DMS 273 treated with DMSO at 0.1 percent for 48 hours (cell line): Measurements from ENCODE around the gene VCP.
"Not testable (repeated sequence)": the region's sequence is repeated elsewhere in the genome, so short reads cannot be mapped to it uniquely, and the experiment has no call there.

Experiments used
- DNase-seq: peaks from one replicate; lab custom pipeline; 2025; lab: John Stamatoyannopoulos, UW

VCP gene

GRCh38 chr9:35060548-35061207 lies 11.7 kb downstream of the VCP start:
- DNase-seq = no peak

GRCh38 chr9:35059438-35059837 lies 13.0 kb downstream of the VCP start:
- DNase-seq = no peak

GRCh38 chr9:35057271-35057620 lies 15.2 kb downstream of the VCP start:
- DNase-seq = no peak

DNA sequence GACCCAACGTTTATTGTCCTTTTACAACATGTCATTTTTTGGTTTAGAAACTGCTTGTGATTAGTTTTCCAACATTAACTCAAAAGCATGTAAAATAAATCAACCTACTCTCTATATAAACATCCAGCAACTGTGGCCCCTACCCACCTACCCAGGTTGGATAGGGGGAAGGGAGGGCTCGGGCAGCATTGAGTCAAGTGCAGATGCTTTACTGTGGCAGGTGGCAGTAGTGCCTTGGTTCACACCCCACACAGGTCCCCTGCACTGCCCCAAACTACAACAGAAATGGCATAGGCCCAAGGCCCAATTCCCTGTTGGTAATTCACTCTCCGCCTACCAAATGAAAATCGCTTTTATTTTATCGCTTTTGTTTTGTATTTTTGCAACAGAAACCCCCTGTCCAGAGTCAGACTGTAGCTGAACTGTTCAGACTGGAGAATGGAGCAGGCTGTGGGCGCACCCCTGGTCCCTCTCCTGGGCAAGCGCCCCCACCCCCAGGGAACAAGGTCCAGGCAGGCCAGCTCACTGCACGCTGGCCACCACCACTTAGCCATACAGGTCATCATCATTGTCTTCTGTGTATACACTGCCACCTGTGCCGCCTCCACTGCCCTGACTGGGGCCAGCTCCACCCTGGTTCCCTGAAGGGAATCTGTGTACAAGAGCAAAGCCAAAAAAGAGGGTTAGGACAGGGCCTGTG lies 15.7 kb downstream of the VCP start:
- no peak for DNase-seq

DNA sequence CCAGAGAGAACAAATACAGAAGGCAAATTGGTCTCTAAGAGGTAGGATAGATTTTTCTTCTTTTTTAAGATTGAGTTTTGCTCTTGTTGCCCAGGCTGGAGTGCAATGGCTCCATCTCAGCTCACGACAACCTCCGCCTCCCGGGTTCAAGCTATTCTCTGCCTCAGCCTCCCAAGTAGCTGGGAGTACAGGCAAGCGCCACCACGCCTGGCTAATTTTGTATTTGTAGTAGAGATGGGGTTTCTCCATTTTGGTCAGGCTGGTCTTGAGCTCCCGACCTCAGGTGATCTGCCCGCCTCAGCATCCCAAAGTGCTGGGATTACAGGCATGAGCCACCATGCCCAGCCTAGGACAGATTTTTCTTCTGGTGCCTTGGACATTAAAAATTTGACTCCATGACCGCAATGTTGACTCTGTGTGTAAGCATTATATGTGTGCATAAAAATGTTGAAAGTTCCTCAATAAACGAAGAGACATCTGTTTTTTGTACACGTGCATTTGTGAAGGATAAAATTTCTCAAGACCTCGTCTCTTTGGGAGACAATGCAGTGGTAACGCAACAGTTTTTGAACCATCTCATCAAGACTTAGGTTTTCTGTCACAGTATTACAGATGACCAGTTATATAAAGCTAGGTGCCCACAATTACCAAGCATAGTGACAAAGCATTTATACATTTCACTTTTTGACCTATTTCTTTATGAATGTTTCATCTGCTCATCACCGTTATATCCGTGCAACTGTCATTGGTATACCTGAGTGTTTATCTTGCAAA lies 17.4 kb downstream of the VCP start:
- DNase-seq = no peak

DNA sequence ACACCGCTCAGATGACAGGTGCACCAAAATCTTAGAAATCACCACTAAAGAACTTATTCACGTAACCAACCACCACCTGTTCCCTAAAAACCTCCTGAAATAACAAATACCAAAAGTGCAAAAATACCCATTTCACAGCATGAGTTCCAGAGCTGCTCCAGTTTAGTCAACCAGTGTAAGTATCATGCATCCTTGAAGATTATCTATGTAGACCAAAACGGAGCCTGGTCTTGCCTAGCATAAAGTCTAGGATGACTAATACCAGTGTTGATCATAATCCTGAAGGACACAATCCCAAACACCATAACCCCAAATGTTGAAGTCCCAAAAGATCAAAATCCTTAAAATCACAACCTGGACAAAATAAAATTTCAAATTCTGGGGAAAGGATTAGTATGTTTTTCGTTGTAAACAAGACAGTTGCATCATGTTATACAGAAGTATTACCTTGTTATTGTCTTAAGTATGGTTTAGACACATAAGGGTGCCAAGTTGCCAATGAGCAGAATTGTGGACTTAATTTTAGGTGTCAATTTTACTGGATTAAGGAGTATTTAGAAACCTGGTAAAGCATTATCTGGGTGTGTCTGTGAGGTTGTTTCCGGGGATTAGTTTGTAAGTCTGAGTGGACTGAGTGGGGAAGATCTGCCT lies 18.1 kb downstream of the VCP start:
- no peak for DNase-seq

- peak; percentile 13 for DNase-seq
Observed at GRCh38 chr9:35051069-35051967, 21.1 kb downstream of the VCP start.

DNA sequence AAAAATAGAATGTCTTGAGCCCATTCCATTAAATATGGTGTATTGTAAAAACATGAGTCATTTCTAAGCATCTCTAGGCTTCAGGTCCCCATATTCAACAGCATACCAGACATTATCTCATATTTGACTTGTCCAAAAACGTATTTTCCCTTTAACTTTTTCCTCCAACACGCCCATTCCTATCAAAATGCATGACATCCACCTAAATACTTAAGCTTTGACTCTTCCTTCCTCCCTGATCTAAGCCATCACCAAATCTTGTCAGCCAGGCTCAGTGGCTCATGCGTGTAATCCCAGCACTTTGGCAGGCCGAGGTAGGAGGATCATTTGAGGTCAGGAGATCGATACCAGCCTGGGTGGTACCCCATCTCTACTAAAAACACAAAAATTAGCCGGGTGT lies 23.9 kb downstream of the VCP start:
- DNase-seq = no peak

- no peak for DNase-seq
Observed at GRCh38 chr9:35044071-35044470, 28.4 kb downstream of the VCP start.

- DNase-seq = no peak
Observed at GRCh38 chr9:35042891-35043545, 29.4 kb downstream of the VCP start.

DNA sequence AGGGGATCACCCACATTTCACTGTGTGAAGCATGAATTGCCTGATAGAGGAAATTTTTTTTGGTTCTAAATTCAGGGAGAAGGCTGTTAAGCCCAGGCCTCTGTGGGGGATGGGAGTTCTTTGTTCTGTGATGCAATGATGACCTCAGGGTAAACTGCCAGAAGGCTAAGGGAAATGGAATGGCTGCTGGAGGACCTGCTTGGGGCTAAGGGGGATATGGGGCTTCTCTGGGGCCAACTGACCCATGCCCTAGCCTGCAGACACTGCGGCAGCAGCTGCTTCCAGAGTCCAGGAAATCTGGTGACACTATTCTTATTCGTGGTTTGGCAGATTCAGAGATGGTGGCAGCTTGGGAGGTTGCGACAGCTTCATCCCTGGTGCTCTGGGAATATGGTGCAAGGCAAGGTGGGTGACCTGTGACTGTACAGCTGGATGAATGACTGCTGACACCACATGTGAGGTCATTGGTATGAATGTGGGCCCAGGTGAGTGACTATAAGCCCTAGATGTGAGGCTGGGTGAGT lies 30.3 kb downstream of the VCP start:
- no peak for DNase-seq

GRCh38 chr9:35035851-35036701 lies 36.3 kb downstream of the VCP start:
- no peak for DNase-seq

GRCh38 chr9:35033101-35033500 lies 39.3 kb downstream of the VCP start:
- no peak for DNase-seq

DNA sequence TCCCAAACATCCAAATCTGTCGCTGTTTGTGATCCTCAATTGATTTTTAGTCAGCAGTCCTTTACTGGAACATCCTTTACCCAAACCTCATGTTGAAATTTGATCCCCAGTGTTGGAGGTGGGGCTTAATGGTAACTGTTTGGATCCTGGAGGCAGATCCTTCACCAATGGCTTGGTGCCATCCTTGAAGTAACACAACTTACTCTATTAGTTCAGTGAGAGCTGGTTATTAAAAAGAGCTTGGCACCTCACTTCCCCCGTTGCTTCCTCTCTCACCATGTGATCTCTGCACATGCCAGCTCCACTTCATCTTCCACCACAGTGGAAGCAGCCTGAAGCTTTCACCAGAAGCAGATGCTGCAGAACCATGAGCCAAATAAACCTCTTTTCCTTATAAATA lies 42.6 kb downstream of the VCP start:
- no peak for DNase-seq

DNA sequence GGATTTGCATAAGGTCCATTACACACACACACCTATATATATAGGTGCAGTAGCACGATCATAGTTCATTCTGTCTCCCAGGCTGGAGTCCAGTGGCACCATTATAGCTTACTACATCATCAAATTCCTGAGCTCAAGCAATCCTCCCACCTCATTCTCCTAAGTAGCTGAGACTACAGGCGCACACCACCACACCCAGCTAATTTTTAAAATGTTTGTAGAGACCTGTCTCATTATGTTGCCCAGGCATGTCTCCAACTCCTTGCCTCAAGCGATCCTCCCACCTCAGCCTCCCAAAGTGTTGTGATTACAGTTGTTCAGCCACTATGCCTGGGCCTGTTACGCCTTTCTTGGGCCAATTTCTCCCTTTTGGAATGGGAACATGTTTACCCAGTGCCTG lies 43.2 kb downstream of the VCP start:
- DNase-seq = no peak

- no peak for DNase-seq
Observed at GRCh38 chr9:35028341-35028740, 44.1 kb downstream of the VCP start.

GRCh38 chr9:35027860-35028259 lies 44.6 kb downstream of the VCP start:
- no peak for DNase-seq

GRCh38 chr9:35027374-35027773 lies 45.1 kb downstream of the VCP start:
- no peak for DNase-seq

- no peak for DNase-seq
Observed at GRCh38 chr9:35026671-35027070, 45.8 kb downstream of the VCP start.

GRCh38 chr9:35023443-35023842 lies 49.0 kb downstream of the VCP start:
- DNase-seq = not testable (repeated sequence)
